ENCODE results near the gene TAC3.
"Not testable (repeated sequence)": the region's sequence is repeated elsewhere in the genome, so short reads cannot be mapped to it uniquely, and the experiment has no call there.

DNA sequence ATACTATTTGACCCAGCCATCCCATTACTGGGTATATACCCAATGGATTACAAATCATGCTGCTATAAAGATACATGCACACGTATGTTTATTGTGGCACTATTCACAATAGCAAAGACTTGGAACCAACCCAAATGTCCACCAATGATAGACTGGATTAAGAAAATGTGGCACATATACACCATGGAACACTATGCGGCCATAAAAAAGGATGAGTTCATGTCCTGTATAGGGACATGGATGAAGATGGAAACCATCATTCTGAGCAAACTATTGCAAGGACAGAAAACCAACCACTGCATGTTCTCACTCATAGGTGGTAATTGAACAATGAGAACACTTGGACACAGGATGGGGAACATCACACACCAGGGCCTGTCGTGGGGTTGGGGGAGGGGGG is 42.1 kb downstream of the TAC3 start:
- TF ChIP-seq, protein P1, sequence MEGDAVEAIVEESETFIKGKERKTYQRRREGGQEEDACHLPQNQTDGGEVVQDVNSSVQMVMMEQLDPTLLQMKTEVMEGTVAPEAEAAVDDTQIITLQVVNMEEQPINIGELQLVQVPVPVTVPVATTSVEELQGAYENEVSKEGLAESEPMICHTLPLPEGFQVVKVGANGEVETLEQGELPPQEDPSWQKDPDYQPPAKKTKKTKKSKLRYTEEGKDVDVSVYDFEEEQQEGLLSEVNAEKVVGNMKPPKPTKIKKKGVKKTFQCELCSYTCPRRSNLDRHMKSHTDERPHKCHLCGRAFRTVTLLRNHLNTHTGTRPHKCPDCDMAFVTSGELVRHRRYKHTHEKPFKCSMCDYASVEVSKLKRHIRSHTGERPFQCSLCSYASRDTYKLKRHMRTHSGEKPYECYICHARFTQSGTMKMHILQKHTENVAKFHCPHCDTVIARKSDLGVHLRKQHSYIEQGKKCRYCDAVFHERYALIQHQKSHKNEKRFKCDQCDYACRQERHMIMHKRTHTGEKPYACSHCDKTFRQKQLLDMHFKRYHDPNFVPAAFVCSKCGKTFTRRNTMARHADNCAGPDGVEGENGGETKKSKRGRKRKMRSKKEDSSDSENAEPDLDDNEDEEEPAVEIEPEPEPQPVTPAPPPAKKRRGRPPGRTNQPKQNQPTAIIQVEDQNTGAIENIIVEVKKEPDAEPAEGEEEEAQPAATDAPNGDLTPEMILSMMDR (conservative IDR thresholded peaks at IDR 0.05; ENCODE audit: low read length), result not testable (repeated sequence)
- TF ChIP-seq EZH2phosphoT487 (IDR thresholded peaks at IDR 0.05; ENCODE audit: borderline replicate concordance), result not testable (repeated sequence)

Data from Loucy (cell line).